Measurements from ENCODE around the gene LIMS2. TPM values are rescaled to one million over a fixed set of nuclear protein-coding genes. Genes with fewer than 3 reads are reported as not detected.

Gene LIMS2
- total and polyA plus RNA-seq, 2 donors (not counting 3 experiments of a cell fraction or from before 2014, with no cell fraction given): 48.3 to 55.6 TPM

- FAIRE-seq (no peak), DNase-seq (ENCODE audit: low read depth, low spot score) (no peak)
- no peaks in the 10 kb centered on the region for H4K20me1 ChIP-seq (replicated peaks; ENCODE audit: control insufficient read depth, extremely low read depth, insufficient read depth, low read length)
- ChIA-PET CTCF (interaction anchor here (1.2 to 2.4 kb wide), 2 partner anchors 17 to 19 kb away, joined by 4 to 8 read pairs; no protein-coding TSS in a partner anchor), POLR2A (no interaction called here)
- H2AFZ ChIP-seq (ENCODE audit: low read depth, low read length): no peak overlapping the region
- no peak overlapping the region for H3K4me3 ChIP-seq (replicated peaks in 1 of 3; ENCODE audit: insufficient read depth in 1 of 3, low read depth in 1 of 3, low read length in 3 of 3)
- H3K9me3 ChIP-seq (replicated peaks; ENCODE audit: control insufficient read depth, insufficient read depth, low read length): no peaks in the 10 kb centered on the region
- H3K27me3 ChIP-seq (ENCODE audit: control insufficient read depth in 2 of 2, insufficient read depth in 2 of 2, low read length in 2 of 2): no peaks in the 10 kb centered on the region
- no peak overlapping the region for H3K9ac ChIP-seq (replicated peaks; ENCODE audit: extremely low read depth, insufficient read depth, low read length)
- H3K4me1 ChIP-seq (ENCODE audit: control insufficient read depth, extremely low read depth, insufficient read depth, low read length): peaks cover 23% of the 10 kb centered on the region
- H3K27ac ChIP-seq (ENCODE audit: insufficient read depth, low read depth, low read length): no peak overlapping the region
- H3K79me2 ChIP-seq (ENCODE audit: control insufficient read depth, insufficient read depth, low read length): no peaks in the 10 kb centered on the region
- H3K36me3 ChIP-seq (ENCODE audit: control insufficient read depth in 2 of 2, extremely low read depth in 1 of 2, insufficient read depth in 2 of 2, low read length in 2 of 2): no peaks in the 10 kb centered on the region
- no TSS peak for BruUV-seq (replicated peaks)
- dilution Hi-C loops (cut with MboI; ENCODE audit: extremely low pct_ligation_motif_present, low sequenced_read_pairs) (no loop called here), intact Hi-C loops (cut with micrococcal nuclease) (no loop called here)
- no peak overlapping the region for H3K4me2 ChIP-seq (ENCODE audit: insufficient read depth, low read length)
- TF ChIP-seq JUN (IDR thresholded peaks at IDR 0.05; ENCODE audit: borderline replicate concordance, insufficient read depth, insufficient read length, low read depth) (no peak), CTCF (IDR thresholded peaks at IDR 0.05; ENCODE audit: extremely low read depth in 1 of 2, insufficient read depth in 1 of 2, low read depth in 1 of 2, low read length in 2 of 2) (no peak), POLR2AphosphoS5 (IDR thresholded peaks at IDR 0.05; ENCODE audit: insufficient read depth, low read depth, low read length) (no peak), FOS (IDR thresholded peaks at IDR 0.05; ENCODE audit: borderline replicate concordance, insufficient read depth, low read length) (no peak)
- TF ChIP-seq, protein P1, sequence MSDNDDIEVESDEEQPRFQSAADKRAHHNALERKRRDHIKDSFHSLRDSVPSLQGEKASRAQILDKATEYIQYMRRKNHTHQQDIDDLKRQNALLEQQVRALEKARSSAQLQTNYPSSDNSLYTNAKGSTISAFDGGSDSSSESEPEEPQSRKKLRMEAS (IDR thresholded peaks at IDR 0.05; ENCODE audit: insufficient read depth, insufficient read length): no peak
- no peaks in the 10 kb centered on the region for H3K9me1 ChIP-seq (replicated peaks; ENCODE audit: control insufficient read depth, extremely low read depth, insufficient read depth, low read length)
Observed at GRCh38 chr2:127678991-127679390, 3.7 kb upstream of the LIMS2 start.

- Histone ChIP-seq H3K4me2 (ENCODE audit: insufficient read depth, low read length) (no peak overlapping the region), H3K4me1 (ENCODE audit: control insufficient read depth, extremely low read depth, insufficient read depth, low read length) (peaks cover 26% of the 10 kb centered on the region), H3K79me2 (ENCODE audit: control insufficient read depth, insufficient read depth, low read length) (no peaks in the 10 kb centered on the region), H4K20me1 (replicated peaks; ENCODE audit: control insufficient read depth, extremely low read depth, insufficient read depth, low read length) (no peaks in the 10 kb centered on the region), H3K9me3 (replicated peaks; ENCODE audit: control insufficient read depth, insufficient read depth, low read length) (no peaks in the 10 kb centered on the region), H3K9ac (replicated peaks; ENCODE audit: extremely low read depth, insufficient read depth, low read length) (no peak overlapping the region), H3K27me3 (ENCODE audit: control insufficient read depth in 2 of 2, insufficient read depth in 2 of 2, low read length in 2 of 2) (no peaks in the 10 kb centered on the region), H3K27ac (ENCODE audit: insufficient read depth, low read depth, low read length) (no peak overlapping the region), H3K9me1 (replicated peaks; ENCODE audit: control insufficient read depth, extremely low read depth, insufficient read depth, low read length) (no peaks in the 10 kb centered on the region), H3K36me3 (ENCODE audit: control insufficient read depth in 2 of 2, extremely low read depth in 1 of 2, insufficient read depth in 2 of 2, low read length in 2 of 2) (no peaks in the 10 kb centered on the region), H3K4me3 (replicated peaks in 1 of 3; ENCODE audit: insufficient read depth in 1 of 3, low read depth in 1 of 3, low read length in 3 of 3) (no peak overlapping the region), H2AFZ (ENCODE audit: low read depth, low read length) (no peak overlapping the region)
- dilution Hi-C loops (cut with MboI; ENCODE audit: extremely low pct_ligation_motif_present, low sequenced_read_pairs): no loop called here
- ChIA-PET POLR2A (no interaction called here), CTCF (no interaction called here)
- FAIRE-seq (no peak), DNase-seq (ENCODE audit: low read depth, low spot score) (no peak)
- no TSS peak for BruUV-seq (replicated peaks)
- intact Hi-C loops (cut with micrococcal nuclease): no loop called here
- TF ChIP-seq EZH2 (IDR thresholded peaks at IDR 0.05; ENCODE audit: borderline replicate concordance, low read depth, low read length, severe bottlenecking) (no peak), JUN (IDR thresholded peaks at IDR 0.05; ENCODE audit: borderline replicate concordance, insufficient read depth, insufficient read length, low read depth) (no peak), POLR2AphosphoS5 (IDR thresholded peaks at IDR 0.05; ENCODE audit: insufficient read depth, low read depth, low read length) (no peak)
Observed at GRCh38 chr2:127678531-127678930, 3.2 kb upstream of the LIMS2 start.
